ENCODE measurements around the gene CERK. TPM values are rescaled to one million over a fixed set of nuclear protein-coding genes. Genes with fewer than 3 reads are reported as not detected.
A peak's percentile ranks its signal among the peaks of the same experiment; 100 is the strongest.

The CERK gene
- total and polyA plus RNA-seq, 2 of the 13 experiments (the other 11 are each of a cell fraction or from before 2014, with no cell fraction given) = 40.3 to 41.9 TPM

DNA sequence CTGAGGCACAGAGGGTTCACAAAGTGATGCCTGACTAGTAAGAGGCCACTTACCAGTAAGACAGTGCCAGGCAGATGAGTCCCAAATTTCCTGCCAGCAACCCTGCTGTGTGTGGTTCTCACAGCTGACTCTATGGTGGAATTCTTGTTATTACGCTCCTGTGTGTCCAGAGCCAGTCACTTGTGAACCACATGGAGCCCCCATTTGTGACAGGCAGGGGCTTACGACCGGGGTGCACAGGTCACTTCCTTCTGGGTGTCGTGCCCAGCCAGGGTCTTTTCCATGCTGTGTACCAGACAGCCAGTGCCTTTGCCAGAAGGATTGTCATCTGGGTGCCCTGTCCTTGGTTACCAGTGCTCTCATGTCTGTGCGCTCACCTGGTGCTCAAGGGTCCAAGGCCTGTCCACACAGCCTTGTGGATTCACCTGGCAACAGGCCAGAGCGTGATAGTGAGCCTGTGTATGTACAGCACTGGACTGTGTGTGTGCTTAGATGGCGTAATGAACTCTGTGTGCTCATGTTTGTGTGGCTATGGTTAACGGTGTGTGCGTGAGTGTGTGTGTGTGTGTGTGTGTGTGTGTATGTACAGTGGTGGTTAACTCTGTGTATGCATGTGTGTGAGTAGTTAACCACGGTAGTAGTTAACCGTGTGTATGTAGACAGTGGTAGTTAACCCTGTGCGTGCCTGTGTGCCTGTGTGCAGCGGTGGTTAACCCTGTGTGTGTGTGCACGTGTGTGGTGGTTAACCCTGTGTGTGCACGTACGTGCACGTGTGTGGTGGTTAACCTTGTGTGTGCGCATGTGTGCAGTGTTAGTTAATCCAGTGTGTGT, 99.2 kb downstream of the CERK start (continued):
- TF ChIP-seq, protein P1, sequence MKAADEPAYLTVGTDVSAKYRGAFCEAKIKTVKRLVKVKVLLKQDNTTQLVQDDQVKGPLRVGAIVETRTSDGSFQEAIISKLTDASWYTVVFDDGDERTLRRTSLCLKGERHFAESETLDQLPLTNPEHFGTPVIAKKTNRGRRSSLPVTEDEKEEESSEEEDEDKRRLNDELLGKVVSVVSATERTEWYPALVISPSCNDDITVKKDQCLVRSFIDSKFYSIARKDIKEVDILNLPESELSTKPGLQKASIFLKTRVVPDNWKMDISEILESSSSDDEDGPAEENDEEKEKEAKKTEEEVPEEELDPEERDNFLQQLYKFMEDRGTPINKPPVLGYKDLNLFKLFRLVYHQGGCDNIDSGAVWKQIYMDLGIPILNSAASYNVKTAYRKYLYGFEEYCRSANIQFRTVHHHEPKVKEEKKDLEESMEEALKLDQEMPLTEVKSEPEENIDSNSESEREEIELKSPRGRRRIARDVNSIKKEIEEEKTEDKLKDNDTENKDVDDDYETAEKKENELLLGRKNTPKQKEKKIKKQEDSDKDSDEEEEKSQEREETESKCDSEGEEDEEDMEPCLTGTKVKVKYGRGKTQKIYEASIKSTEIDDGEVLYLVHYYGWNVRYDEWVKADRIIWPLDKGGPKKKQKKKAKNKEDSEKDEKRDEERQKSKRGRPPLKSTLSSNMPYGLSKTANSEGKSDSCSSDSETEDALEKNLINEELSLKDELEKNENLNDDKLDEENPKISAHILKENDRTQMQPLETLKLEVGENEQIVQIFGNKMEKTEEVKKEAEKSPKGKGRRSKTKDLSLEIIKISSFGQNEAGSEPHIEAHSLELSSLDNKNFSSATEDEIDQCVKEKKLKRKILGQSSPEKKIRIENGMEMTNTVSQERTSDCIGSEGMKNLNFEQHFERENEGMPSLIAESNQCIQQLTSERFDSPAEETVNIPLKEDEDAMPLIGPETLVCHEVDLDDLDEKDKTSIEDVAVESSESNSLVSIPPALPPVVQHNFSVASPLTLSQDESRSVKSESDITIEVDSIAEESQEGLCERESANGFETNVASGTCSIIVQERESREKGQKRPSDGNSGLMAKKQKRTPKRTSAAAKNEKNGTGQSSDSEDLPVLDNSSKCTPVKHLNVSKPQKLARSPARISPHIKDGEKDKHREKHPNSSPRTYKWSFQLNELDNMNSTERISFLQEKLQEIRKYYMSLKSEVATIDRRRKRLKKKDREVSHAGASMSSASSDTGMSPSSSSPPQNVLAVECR (CRISPR knock-in tag; IDR thresholded peaks at IDR 0.05; ENCODE audit: borderline replicate concordance) = peak; percentile 85
- TF ChIP-seq BRF2 (CRISPR knock-in tag; IDR thresholded peaks at IDR 0.05) (no peak), ZNF460 (CRISPR knock-in tag; IDR thresholded peaks at IDR 0.05; ENCODE audit: borderline replicate concordance) (peak; percentile 27; the same call in 1 of the 2 replicates), AGO2 (optimal IDR thresholded peaks at IDR 0.05; ENCODE audit: low read depth, low read length) (no peak), LCORL (IDR thresholded peaks at IDR 0.05) (peak; percentile 98), LCORL (CRISPR knock-in tag; IDR thresholded peaks at IDR 0.05) (peak; percentile 90), ZSCAN12 (CRISPR knock-in tag; IDR thresholded peaks at IDR 0.05) (no peak), ZNF331 (CRISPR knock-in tag; IDR thresholded peaks at IDR 0.05) (peak; percentile 62; the same call in 1 of the 2 replicates), ZNF567 (CRISPR knock-in tag; IDR thresholded peaks at IDR 0.05; ENCODE audit: borderline replicate concordance) (no peak), KMT2B (CRISPR knock-in tag; IDR thresholded peaks at IDR 0.05) (no peak; the same call in 1 of the 2 replicates), GATAD1 (CRISPR knock-in tag; IDR thresholded peaks at IDR 0.05) (peak; percentile 72), SOX6 (IDR thresholded peaks at IDR 0.05) (no peak), SOX6 (CRISPR knock-in tag; IDR thresholded peaks at IDR 0.05) (peak; percentile 91)
- TF ChIP-seq, protein P2, sequence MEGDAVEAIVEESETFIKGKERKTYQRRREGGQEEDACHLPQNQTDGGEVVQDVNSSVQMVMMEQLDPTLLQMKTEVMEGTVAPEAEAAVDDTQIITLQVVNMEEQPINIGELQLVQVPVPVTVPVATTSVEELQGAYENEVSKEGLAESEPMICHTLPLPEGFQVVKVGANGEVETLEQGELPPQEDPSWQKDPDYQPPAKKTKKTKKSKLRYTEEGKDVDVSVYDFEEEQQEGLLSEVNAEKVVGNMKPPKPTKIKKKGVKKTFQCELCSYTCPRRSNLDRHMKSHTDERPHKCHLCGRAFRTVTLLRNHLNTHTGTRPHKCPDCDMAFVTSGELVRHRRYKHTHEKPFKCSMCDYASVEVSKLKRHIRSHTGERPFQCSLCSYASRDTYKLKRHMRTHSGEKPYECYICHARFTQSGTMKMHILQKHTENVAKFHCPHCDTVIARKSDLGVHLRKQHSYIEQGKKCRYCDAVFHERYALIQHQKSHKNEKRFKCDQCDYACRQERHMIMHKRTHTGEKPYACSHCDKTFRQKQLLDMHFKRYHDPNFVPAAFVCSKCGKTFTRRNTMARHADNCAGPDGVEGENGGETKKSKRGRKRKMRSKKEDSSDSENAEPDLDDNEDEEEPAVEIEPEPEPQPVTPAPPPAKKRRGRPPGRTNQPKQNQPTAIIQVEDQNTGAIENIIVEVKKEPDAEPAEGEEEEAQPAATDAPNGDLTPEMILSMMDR (CRISPR knock-in tag; IDR thresholded peaks at IDR 0.05) = peak; percentile 30; the same call in 1 of the 2 replicates
- TF ChIP-seq, protein P3, sequence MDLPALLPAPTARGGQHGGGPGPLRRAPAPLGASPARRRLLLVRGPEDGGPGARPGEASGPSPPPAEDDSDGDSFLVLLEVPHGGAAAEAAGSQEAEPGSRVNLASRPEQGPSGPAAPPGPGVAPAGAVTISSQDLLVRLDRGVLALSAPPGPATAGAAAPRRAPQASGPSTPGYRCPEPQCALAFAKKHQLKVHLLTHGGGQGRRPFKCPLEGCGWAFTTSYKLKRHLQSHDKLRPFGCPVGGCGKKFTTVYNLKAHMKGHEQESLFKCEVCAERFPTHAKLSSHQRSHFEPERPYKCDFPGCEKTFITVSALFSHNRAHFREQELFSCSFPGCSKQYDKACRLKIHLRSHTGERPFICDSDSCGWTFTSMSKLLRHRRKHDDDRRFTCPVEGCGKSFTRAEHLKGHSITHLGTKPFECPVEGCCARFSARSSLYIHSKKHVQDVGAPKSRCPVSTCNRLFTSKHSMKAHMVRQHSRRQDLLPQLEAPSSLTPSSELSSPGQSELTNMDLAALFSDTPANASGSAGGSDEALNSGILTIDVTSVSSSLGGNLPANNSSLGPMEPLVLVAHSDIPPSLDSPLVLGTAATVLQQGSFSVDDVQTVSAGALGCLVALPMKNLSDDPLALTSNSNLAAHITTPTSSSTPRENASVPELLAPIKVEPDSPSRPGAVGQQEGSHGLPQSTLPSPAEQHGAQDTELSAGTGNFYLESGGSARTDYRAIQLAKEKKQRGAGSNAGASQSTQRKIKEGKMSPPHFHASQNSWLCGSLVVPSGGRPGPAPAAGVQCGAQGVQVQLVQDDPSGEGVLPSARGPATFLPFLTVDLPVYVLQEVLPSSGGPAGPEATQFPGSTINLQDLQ (CRISPR knock-in tag; IDR thresholded peaks at IDR 0.05) = 0 out of 2 replicates have a peak, but pooled peaks have one; percentile 31
- TF ChIP-seq, protein P4, sequence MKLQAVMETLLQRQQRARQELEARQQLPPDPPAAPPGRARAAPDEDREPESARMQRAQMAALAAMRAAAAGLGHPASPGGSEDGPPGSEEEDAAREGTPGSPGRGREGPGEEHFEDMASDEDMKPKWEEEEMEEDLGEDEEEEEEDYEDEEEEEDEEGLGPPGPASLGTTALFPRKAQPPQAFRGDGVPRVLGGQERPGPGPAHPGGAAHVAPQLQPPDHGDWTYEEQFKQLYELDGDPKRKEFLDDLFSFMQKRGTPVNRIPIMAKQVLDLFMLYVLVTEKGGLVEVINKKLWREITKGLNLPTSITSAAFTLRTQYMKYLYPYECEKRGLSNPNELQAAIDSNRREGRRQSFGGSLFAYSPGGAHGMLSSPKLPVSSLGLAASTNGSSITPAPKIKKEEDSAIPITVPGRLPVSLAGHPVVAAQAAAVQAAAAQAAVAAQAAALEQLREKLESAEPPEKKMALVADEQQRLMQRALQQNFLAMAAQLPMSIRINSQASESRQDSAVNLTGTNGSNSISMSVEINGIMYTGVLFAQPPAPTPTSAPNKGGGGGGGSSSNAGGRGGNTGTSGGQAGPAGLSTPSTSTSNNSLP (IDR thresholded peaks at IDR 0.05; ENCODE audit: low read depth, low read length) = no peak
- TF ChIP-seq, protein P5, sequence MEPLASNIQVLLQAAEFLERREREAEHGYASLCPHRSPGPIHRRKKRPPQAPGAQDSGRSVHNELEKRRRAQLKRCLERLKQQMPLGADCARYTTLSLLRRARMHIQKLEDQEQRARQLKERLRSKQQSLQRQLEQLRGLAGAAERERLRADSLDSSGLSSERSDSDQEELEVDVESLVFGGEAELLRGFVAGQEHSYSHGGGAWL (CRISPR knock-in tag; IDR thresholded peaks at IDR 0.05) = no peak

Measured in HepG2 (cell line).